Measurements from ENCODE around the gene DCDC2C.
"Not testable (repeated sequence)": the region's sequence is repeated elsewhere in the genome, so short reads cannot be mapped to it uniquely, and the experiment has no call there.

DCDC2C gene

GRCh38 chr2:3787768-3788167 is 84.4 kb downstream of the DCDC2C start:
- Histone ChIP-seq H3K36me3 (replicated peaks) (no peaks in the 10 kb centered on the region), H3K9me3 (no peaks in the 10 kb centered on the region), H3K4me3 (no peak overlapping the region), H3K27me3 (ENCODE audit: low read depth) (no peaks in the 10 kb centered on the region), H3K4me1 (no peaks in the 10 kb centered on the region)
- DNase-seq (ENCODE audit: low spot score in 2 of 2) = no peak
- in situ Hi-C loops (cut with MboI; ENCODE audit: low sequenced_read_pairs) = no loop called here

GRCh38 chr2:3789256-3789655 is 85.9 kb downstream of the DCDC2C start:
- no peaks in the 10 kb centered on the region for H3K9me3 ChIP-seq
- H3K36me3 ChIP-seq (replicated peaks) = no peaks in the 10 kb centered on the region
- no peak for DNase-seq (ENCODE audit: low spot score in 2 of 2)
- in situ Hi-C loops (cut with MboI; ENCODE audit: low sequenced_read_pairs) = no loop called here
- H3K4me3 ChIP-seq = no peak overlapping the region
- no peaks in the 10 kb centered on the region for H3K4me1 ChIP-seq
- no peaks in the 10 kb centered on the region for H3K27me3 ChIP-seq (ENCODE audit: low read depth)

DNA sequence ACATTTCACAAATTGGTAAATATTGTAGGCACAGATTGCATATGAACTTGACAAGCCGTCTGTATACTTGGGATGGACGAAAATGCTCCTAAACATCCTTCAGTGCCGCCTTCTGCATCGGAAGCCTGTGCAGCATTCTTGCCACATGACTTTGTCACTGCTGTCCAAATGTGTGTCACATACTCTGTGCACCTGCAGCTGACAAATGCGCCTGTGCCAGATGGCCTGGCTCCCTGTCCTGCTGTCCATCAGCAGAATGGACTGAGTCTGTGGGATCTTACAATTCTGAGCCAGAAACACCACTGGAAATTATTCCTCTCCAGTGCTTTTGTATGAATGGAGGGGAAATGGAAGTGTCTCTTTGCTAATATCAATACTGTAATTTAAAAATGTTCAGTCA is 89.9 kb downstream of the DCDC2C start:
- DNase-seq (ENCODE audit: low spot score in 2 of 2) = no peak
- Histone ChIP-seq H3K9me3 (no peaks in the 10 kb centered on the region), H3K27me3 (ENCODE audit: low read depth) (no peaks in the 10 kb centered on the region), H3K4me3 (no peak overlapping the region), H3K36me3 (replicated peaks) (no peaks in the 10 kb centered on the region), H3K4me1 (no peaks in the 10 kb centered on the region)
- in situ Hi-C loops (cut with MboI; ENCODE audit: low sequenced_read_pairs) = no loop called here

- no peaks in the 10 kb centered on the region for H3K36me3 ChIP-seq (replicated peaks)
- in situ Hi-C loops (cut with MboI; ENCODE audit: low sequenced_read_pairs) = no loop called here
Measured at GRCh38 chr2:3801506-3801905, 98.1 kb downstream of the DCDC2C start.

GRCh38 chr2:3805201-3805939 is 102.0 kb downstream of the DCDC2C start:
- Histone ChIP-seq H3K9me3 (no peaks in the 10 kb centered on the region), H3K4me3 (no peak overlapping the region), H3K27me3 (ENCODE audit: low read depth) (no peaks in the 10 kb centered on the region), H3K4me1 (no peaks in the 10 kb centered on the region), H3K36me3 (replicated peaks) (no peaks in the 10 kb centered on the region)
- in situ Hi-C loops (cut with MboI; ENCODE audit: low sequenced_read_pairs) = no loop called here
- peak; percentile 4 to 52 for DNase-seq (ENCODE audit: low spot score in 2 of 2)

More at GRCh38 chr2:3801506-3801905, 98.1 kb downstream of the DCDC2C start:
- Histone ChIP-seq H3K4me3 (no peak overlapping the region), H3K4me1 (no peaks in the 10 kb centered on the region), H3K9me3 (no peaks in the 10 kb centered on the region), H3K27me3 (ENCODE audit: low read depth) (no peaks in the 10 kb centered on the region)
- no peak for DNase-seq (ENCODE audit: low spot score in 2 of 2)

DNA sequence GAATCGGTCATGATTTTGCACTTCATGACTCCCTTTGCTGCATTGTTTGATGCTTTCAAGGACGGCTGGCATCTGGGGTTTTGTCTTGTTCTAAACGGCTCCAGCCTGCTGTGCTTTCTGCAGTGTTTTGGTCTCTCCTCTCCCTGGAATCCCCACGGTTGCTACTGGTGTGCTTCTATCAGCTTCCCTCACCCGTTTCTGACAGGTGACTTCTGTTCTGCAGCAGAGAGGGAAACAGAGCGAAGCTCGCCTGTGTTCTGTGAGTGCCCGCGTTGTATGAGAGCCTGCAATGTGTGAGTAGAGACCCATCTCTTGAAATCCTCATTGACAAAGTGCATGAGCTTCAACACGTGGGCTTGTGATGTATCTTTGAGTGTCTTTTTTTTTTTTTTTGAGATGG is 102.8 kb downstream of the DCDC2C start:
- Histone ChIP-seq H3K9me3 (no peaks in the 10 kb centered on the region), H3K27me3 (ENCODE audit: low read depth) (no peaks in the 10 kb centered on the region), H3K4me1 (no peaks in the 10 kb centered on the region), H3K4me3 (no peak overlapping the region), H3K36me3 (replicated peaks) (no peaks in the 10 kb centered on the region)
- DNase-seq (ENCODE audit: low spot score in 2 of 2) = no peak
- in situ Hi-C loops (cut with MboI; ENCODE audit: low sequenced_read_pairs) = no loop called here

- no peak for DNase-seq (ENCODE audit: low spot score in 2 of 2)
- in situ Hi-C loops (cut with MboI; ENCODE audit: low sequenced_read_pairs) = no loop called here
- Histone ChIP-seq H3K36me3 (replicated peaks) (no peaks in the 10 kb centered on the region), H3K4me1 (no peaks in the 10 kb centered on the region), H3K4me3 (no peak overlapping the region), H3K27me3 (ENCODE audit: low read depth) (no peaks in the 10 kb centered on the region), H3K9me3 (no peaks in the 10 kb centered on the region)
Measured at GRCh38 chr2:3806730-3807129, 103.4 kb downstream of the DCDC2C start.

DNA sequence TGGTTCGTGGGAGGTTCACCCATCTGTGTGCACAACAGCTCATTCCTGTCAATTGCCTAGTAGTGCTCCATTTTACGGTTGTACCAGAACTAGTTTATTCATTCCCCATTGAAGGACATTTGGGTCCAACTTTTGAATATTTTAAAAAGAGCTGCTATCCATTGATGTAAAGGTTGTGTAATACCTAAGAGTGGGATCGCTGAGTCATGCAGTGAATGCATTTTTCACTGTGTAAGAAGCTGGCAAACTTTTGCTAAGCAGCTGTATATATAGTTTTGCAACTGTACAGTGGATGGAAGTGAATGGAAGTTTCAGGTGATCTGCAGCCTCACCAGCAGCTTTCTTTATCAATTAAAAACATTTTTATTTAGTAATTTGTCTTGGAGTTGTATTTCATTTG is 104.5 kb downstream of the DCDC2C start:
- in situ Hi-C loops (cut with MboI; ENCODE audit: low sequenced_read_pairs) = no loop called here
- Histone ChIP-seq H3K4me3 (no peak overlapping the region), H3K4me1 (no peaks in the 10 kb centered on the region), H3K36me3 (replicated peaks) (no peaks in the 10 kb centered on the region), H3K9me3 (no peaks in the 10 kb centered on the region), H3K27me3 (ENCODE audit: low read depth) (no peaks in the 10 kb centered on the region)
- no peak for DNase-seq (ENCODE audit: low spot score in 2 of 2)

GRCh38 chr2:3814706-3815245 is 111.4 kb downstream of the DCDC2C start:
- Histone ChIP-seq H3K4me1 (no peaks in the 10 kb centered on the region), H3K4me3 (no peak overlapping the region), H3K36me3 (replicated peaks) (no peaks in the 10 kb centered on the region), H3K27me3 (ENCODE audit: low read depth) (no peaks in the 10 kb centered on the region), H3K9me3 (no peaks in the 10 kb centered on the region)
- in situ Hi-C loops (cut with MboI; ENCODE audit: low sequenced_read_pairs) = no loop called here
- DNase-seq (ENCODE audit: low spot score in 2 of 2) = no peak

GRCh38 chr2:3817144-3817543 is 113.8 kb downstream of the DCDC2C start:
- H3K4me1 ChIP-seq; DNase-seq (ENCODE audit: low spot score in 2 of 2); H3K27me3 ChIP-seq (ENCODE audit: low read depth); H3K36me3 ChIP-seq (replicated peaks); H3K9me3 ChIP-seq; in situ Hi-C loops (cut with MboI; ENCODE audit: low sequenced_read_pairs); H3K4me3 ChIP-seq: not testable (repeated sequence)

GRCh38 chr2:3823748-3824147 is 120.4 kb downstream of the DCDC2C start:
- H3K4me3 ChIP-seq = no peak overlapping the region
- DNase-seq (ENCODE audit: low spot score in 2 of 2) = no peak
- no peaks in the 10 kb centered on the region for H3K4me1 ChIP-seq
- in situ Hi-C loops (cut with MboI; ENCODE audit: low sequenced_read_pairs) = no loop called here
- H3K36me3 ChIP-seq (replicated peaks) = no peaks in the 10 kb centered on the region
- H3K9me3 ChIP-seq = no peaks in the 10 kb centered on the region
- H3K27me3 ChIP-seq (ENCODE audit: low read depth) = peaks cover 3% of the 10 kb centered on the region; the same call in 1 of the 2 replicates

DNA sequence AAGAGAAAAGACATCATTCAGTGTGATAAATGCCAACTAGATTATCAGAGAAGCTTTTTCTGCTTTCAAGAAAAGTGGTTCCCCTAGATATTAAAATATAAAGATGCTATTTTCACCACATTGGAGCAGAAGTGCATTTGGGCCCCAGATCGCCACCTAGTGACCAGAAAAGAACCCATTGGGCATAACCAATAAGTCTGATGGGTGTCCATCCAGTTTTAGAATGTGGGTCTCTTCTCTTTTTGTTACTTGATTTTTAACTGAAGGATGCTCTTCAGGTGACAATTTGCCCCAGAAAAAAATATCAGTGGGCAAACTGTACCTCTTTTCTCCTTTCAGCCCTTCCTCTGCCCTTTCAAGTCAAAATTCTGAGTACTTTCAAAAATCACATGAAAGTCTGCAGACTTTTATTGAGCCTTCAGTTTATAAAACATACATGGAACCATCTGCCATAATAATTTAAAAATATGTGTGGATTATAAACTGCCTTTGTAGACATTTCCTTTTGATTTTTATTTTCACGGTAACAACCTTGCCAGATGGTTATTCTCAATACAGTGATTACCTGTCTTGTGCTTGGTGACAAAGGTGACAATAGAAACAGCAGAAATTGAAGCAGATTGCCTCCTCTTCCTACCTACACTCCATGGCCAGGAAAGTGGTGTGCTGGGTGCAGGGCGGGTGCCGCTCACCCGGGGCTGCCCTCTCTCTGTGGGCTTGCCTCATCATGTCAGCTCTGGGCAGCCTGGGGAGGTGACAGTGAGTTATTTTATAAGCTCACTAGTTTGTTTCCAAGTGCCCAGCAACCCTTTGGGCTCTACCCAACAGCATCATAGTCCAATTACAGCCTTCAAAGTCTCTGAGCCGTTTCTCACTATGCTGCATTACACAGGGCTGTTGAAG is 124.5 kb downstream of the DCDC2C start:
- H3K36me3 ChIP-seq (replicated peaks) = no peaks in the 10 kb centered on the region
- no peak overlapping the region for H3K4me3 ChIP-seq
- H3K27me3 ChIP-seq (ENCODE audit: low read depth) = no peaks in the 10 kb centered on the region
- DNase-seq (ENCODE audit: low spot score in 2 of 2) = peak; percentile 19 to 55
- H3K4me1 ChIP-seq = no peaks in the 10 kb centered on the region
- no peaks in the 10 kb centered on the region for H3K9me3 ChIP-seq
- in situ Hi-C loops (cut with MboI; ENCODE audit: low sequenced_read_pairs) = no loop called here

- Histone ChIP-seq H3K4me3 (no peak overlapping the region), H3K4me1 (no peaks in the 10 kb centered on the region), H3K9me3 (no peaks in the 10 kb centered on the region), H3K36me3 (replicated peaks) (no peaks in the 10 kb centered on the region), H3K27me3 (ENCODE audit: low read depth) (no peaks in the 10 kb centered on the region)
- in situ Hi-C loops (cut with MboI; ENCODE audit: low sequenced_read_pairs) = no loop called here
- no peak for DNase-seq (ENCODE audit: low spot score in 2 of 2)
Measured at GRCh38 chr2:3830796-3831195, 127.4 kb downstream of the DCDC2C start.

GRCh38 chr2:3837086-3837485 is 133.7 kb downstream of the DCDC2C start:
- DNase-seq (ENCODE audit: low spot score in 2 of 2) = no peak
- Histone ChIP-seq H3K9me3 (no peaks in the 10 kb centered on the region), H3K4me3 (no peak overlapping the region), H3K36me3 (replicated peaks) (no peaks in the 10 kb centered on the region), H3K4me1 (no peaks in the 10 kb centered on the region), H3K27me3 (ENCODE audit: low read depth) (no peaks in the 10 kb centered on the region)
- in situ Hi-C loops (cut with MboI; ENCODE audit: low sequenced_read_pairs) = no loop called here

Data from HAP-1 (cell line).